PFSK-1 (cell line): ENCODE results near the gene CAB39L.

Experiments used
- FOXP2 ChIP-seq: optimal IDR thresholded peaks from 2 replicates; pipeline ENCODE3; 2011; ENCODE audit warnings: borderline replicate concordance, control low read depth, inconsistent platforms; ENCODE audit not compliant: insufficient read depth; ENCODE audit errors: extremely low read length, extremely low read depth
- POLR2AphosphoS5 ChIP-seq: IDR thresholded peaks from 2 replicates; pipeline ENCODE4 v1.6.1; 2012; ENCODE audit warnings: low read depth, mild to moderate bottlenecking, control low read depth, low read length, moderate library complexity
- REST ChIP-seq, 2 experiments: IDR thresholded peaks; 2 replicates each; pipeline versions ENCODE4 v1.6.1 to v1.8.0; 2011 to 2012; ENCODE audit warnings: low read depth in 2 of 2, low read length in 2 of 2, control low read depth in 1 of 2, inconsistent platforms in 1 of 2, mild to moderate bottlenecking in 1 of 2, moderate library complexity in 1 of 2; ENCODE audit not compliant: insufficient read depth in 1 of 2
- SIN3A ChIP-seq: IDR thresholded peaks from 2 replicates; pipeline ENCODE4 v1.6.1; 2012; ENCODE audit warnings: mild to moderate bottlenecking, low read length, moderate library complexity, borderline replicate concordance; ENCODE audit not compliant: insufficient read depth
- TAF1 ChIP-seq: IDR thresholded peaks from 2 replicates; pipeline ENCODE4 v1.6.1; 2012; ENCODE audit warnings: low read length, control low read depth, borderline replicate concordance; ENCODE audit not compliant: insufficient read depth

GRCh38 chr13:49298416-49298815, 145.4 kb downstream of the CAB39L start:
- TF ChIP-seq REST (IDR thresholded peaks at IDR 0.05; ENCODE audit: insufficient read depth in 1 of 2, low read depth in 2 of 2, low read length in 2 of 2) (no peak), POLR2AphosphoS5 (no peak), TAF1 (no peak), SIN3A (no peak), FOXP2 (no peak)
